NCI-H524 treated with DMSO at 0.1 percent for 48 hours (cell line): ENCODE measurements around the gene OBP2A.

Experiments used
- DNase-seq: peaks from one replicate; lab custom pipeline; 2025; lab: John Stamatoyannopoulos, UW

The OBP2A gene

GRCh38 chr9:135579356-135579755, 33.4 kb downstream of the OBP2A start:
- DNase-seq: no peak

- no peak for DNase-seq
Measured at GRCh38 chr9:135579889-135580660, 34.1 kb downstream of the OBP2A start.

- DNase-seq: no peak
Measured at GRCh38 chr9:135580664-135581380, 34.9 kb downstream of the OBP2A start.

GRCh38 chr9:135581636-135582426, 35.9 kb downstream of the OBP2A start:
- no peak for DNase-seq

- no peak for DNase-seq
Measured at GRCh38 chr9:135582541-135582940, 36.6 kb downstream of the OBP2A start.

- DNase-seq: no peak
Measured at GRCh38 chr9:135582966-135583687, 37.2 kb downstream of the OBP2A start.

GRCh38 chr9:135583688-135584011, 37.7 kb downstream of the OBP2A start:
- DNase-seq: no peak

GRCh38 chr9:135584371-135584770, 38.4 kb downstream of the OBP2A start:
- no peak for DNase-seq

- no peak for DNase-seq
Measured at GRCh38 chr9:135584934-135585333, 39.0 kb downstream of the OBP2A start.

GRCh38 chr9:135586601-135587109, 40.7 kb downstream of the OBP2A start:
- DNase-seq: no peak

GRCh38 chr9:135587658-135588057, 41.7 kb downstream of the OBP2A start:
- DNase-seq: no peak

- no peak for DNase-seq
Measured at GRCh38 chr9:135588371-135588770, 42.4 kb downstream of the OBP2A start.

GRCh38 chr9:135588886-135589595, 43.1 kb downstream of the OBP2A start:
- no peak for DNase-seq

GRCh38 chr9:135589596-135590485, 43.9 kb downstream of the OBP2A start:
- DNase-seq: no peak

- DNase-seq: no peak
Measured at GRCh38 chr9:135590486-135591079, 44.7 kb downstream of the OBP2A start.

GRCh38 chr9:135591506-135592330, 45.8 kb downstream of the OBP2A start:
- no peak for DNase-seq

GRCh38 chr9:135592331-135592590, 46.3 kb downstream of the OBP2A start:
- DNase-seq: no peak

- DNase-seq: no peak
Measured at GRCh38 chr9:135592625-135593024, 46.7 kb downstream of the OBP2A start.

- no peak for DNase-seq
Measured at GRCh38 chr9:135596211-135596610, 50.3 kb downstream of the OBP2A start.
